SU-DHL-6 (cell line): ENCODE data around the gene CALN1.

Experiments
- CTCF ChIP-seq: fragments of 200-600 bp; sonication (generic); IDR thresholded peaks from one replicate; pipeline ENCODE4 v1.5.1; 2017; ENCODE audit warnings: antibody characterized with exemption, mild to moderate bottlenecking, low read length, moderate library complexity; ENCODE audit not compliant: insufficient read depth, poor library complexity, severe bottlenecking
- EZH2phosphoT487 ChIP-seq: fragments of 200-600 bp; sonication (generic), shearing (Covaris generic); conservative IDR thresholded peaks from 2 replicates; pipeline ENCODE4 v1.6.1; 2018; ENCODE audit warnings: mild to moderate bottlenecking, antibody characterized with exemption, low read length, moderate library complexity, mixed read lengths

DNA sequence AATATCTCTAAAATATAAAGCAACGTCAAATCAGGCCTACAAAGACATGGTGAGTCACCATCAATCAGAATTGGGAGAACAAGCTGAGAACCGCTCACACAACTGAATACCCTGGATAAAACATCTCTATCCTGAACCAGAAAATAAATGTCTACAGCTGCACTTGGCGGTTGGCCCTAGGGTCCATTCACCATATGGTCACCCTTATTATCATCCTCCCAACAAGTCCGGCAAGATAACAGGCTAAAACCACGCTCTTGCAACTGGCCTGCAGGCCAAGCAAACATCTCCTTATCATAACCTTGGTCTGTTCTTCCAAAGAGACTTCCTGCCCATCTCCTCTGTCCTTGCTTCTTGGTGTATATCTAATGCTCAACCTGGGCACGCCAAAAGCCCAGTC lies 310.7 kb downstream of the CALN1 start:
- TF ChIP-seq CTCF (no peak), EZH2phosphoT487 (no peak)
